Transverse colon (tissue), 3 donors: ENCODE measurements around the gene DGUOK.

Experiments used
- POLR2A ChIP-seq: fragments of 450-650 bp; IDR thresholded peaks from one replicate; pipeline ENCODE4 v1.6.1; 2016; ENCODE audit warnings: antibody characterized with exemption, mild to moderate bottlenecking, moderate library complexity
- TF ChIP-seq, protein P1 (sequence below), 5 experiments: fragments of 200-600 bp in 3 of 5; fragments of 450-650 bp in 2 of 5; sonication (generic) in 3 of 5; IDR thresholded peaks; 1 replicate in 2 of 5; 2 replicates in 3 of 5; pipeline ENCODE4 v1.5.1; 2016 to 2017; ENCODE audit warnings: antibody characterized with exemption in 5 of 5, inconsistent platforms in 3 of 5, mild to moderate bottlenecking in 2 of 5, moderate library complexity in 1 of 5

DNA sequence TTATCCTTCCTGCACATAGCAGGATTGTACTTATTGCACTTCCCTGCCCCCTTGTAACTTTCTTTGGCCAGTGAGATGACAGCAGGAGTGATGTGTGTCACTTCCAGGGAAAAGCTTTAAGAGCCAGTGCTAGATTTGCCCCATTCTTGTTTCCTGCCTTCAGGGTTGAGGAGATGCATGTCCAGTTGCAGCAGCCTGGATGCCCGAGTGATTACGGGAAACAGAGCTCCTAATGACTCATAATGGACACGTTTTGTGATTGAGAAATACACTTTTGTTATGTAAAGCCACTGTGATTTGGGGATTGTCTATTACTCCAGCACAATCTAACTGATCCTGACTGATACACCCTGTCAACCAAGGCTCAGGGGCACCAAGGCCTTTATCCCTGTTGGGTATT is 53.0 kb downstream of the DGUOK start:
- TF ChIP-seq, protein P1, sequence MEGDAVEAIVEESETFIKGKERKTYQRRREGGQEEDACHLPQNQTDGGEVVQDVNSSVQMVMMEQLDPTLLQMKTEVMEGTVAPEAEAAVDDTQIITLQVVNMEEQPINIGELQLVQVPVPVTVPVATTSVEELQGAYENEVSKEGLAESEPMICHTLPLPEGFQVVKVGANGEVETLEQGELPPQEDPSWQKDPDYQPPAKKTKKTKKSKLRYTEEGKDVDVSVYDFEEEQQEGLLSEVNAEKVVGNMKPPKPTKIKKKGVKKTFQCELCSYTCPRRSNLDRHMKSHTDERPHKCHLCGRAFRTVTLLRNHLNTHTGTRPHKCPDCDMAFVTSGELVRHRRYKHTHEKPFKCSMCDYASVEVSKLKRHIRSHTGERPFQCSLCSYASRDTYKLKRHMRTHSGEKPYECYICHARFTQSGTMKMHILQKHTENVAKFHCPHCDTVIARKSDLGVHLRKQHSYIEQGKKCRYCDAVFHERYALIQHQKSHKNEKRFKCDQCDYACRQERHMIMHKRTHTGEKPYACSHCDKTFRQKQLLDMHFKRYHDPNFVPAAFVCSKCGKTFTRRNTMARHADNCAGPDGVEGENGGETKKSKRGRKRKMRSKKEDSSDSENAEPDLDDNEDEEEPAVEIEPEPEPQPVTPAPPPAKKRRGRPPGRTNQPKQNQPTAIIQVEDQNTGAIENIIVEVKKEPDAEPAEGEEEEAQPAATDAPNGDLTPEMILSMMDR (IDR thresholded peaks at IDR 0.05) = no peak
- no peak for TF ChIP-seq POLR2A
